HG03520 (cell line): ENCODE data around the gene TMED10.
A peak's percentile ranks its signal among the peaks of the same experiment; 100 is the strongest.
"Not testable (repeated sequence)": the region's sequence is repeated elsewhere in the genome, so short reads cannot be mapped to it uniquely, and the experiment has no call there.

Experiments
- ATAC-seq: cut with Tn5 transposase; IDR thresholded peaks from one replicate; pipeline ENCODE4 v1.9.1; 2021; ENCODE audit warnings: mild to moderate bottlenecking, moderate library complexity; ENCODE audit not compliant: unreplicated experiment

Gene TMED10

GRCh38 chr14:75132382-75133086 lies 43.9 kb downstream of the TMED10 start:
- ATAC-seq = no peak

- ATAC-seq = no peak
These were observed 47.8 kb downstream of the TMED10 start for GRCh38 chr14:75128596-75128990.

GRCh38 chr14:75127903-75128595 lies 48.4 kb downstream of the TMED10 start:
- ATAC-seq = no peak

GRCh38 chr14:75127474-75127820 lies 49.0 kb downstream of the TMED10 start:
- ATAC-seq = not testable (repeated sequence)

- peak; percentile 81 for ATAC-seq
These were observed 49.5 kb downstream of the TMED10 start, which contains the start of gene NEK9 for GRCh38 chr14:75126679-75127473. TSS of gene NEK9 (minus strand) at chr14:75127048. CDS start at chr14:75126921, 127 bp downstream.

- no peak for ATAC-seq
These were observed 50.3 kb downstream of the TMED10 start for GRCh38 chr14:75126121-75126544.

GRCh38 chr14:75125617-75126016 lies 50.8 kb downstream of the TMED10 start:
- ATAC-seq = no peak

- no peak for ATAC-seq
These were observed 52.4 kb downstream of the TMED10 start for GRCh38 chr14:75123991-75124390.

- ATAC-seq = no peak
These were observed 54.9 kb downstream of the TMED10 start for GRCh38 chr14:75121552-75121951.

- no peak for ATAC-seq
These were observed 55.7 kb downstream of the TMED10 start for GRCh38 chr14:75120541-75121291.

- no peak for ATAC-seq
These were observed 57.4 kb downstream of the TMED10 start for GRCh38 chr14:75119056-75119455.

- no peak for ATAC-seq
These were observed 62.4 kb downstream of the TMED10 start for GRCh38 chr14:75113932-75114539.

- no peak for ATAC-seq
These were observed 66.5 kb downstream of the TMED10 start for GRCh38 chr14:75109877-75110276.

GRCh38 chr14:75107186-75107585 lies 69.2 kb downstream of the TMED10 start:
- ATAC-seq = no peak

GRCh38 chr14:75101491-75101890 lies 74.9 kb downstream of the TMED10 start:
- no peak for ATAC-seq

- no peak for ATAC-seq
These were observed 77.7 kb downstream of the TMED10 start for GRCh38 chr14:75098682-75099081.

GRCh38 chr14:75098212-75098611 lies 78.2 kb downstream of the TMED10 start:
- ATAC-seq = no peak

- no peak for ATAC-seq
These were observed 79.5 kb downstream of the TMED10 start for GRCh38 chr14:75096959-75097358.

GRCh38 chr14:75095690-75096089 lies 80.7 kb downstream of the TMED10 start:
- ATAC-seq = no peak

- no peak for ATAC-seq
These were observed 81.5 kb downstream of the TMED10 start for GRCh38 chr14:75094896-75095295.
